SK-MEL-5 (cell line): ENCODE results near the gene CD7. TPM values are rescaled to one million over a fixed set of nuclear protein-coding genes. Genes with fewer than 3 reads are reported as not detected.
"Not testable (repeated sequence)": the region's sequence is repeated elsewhere in the genome, so short reads cannot be mapped to it uniquely, and the experiment has no call there.

Source experiments
- DNase-seq: peaks from one replicate; pipeline ENCODE4 v3.0.0-alpha.2; 2016; ENCODE audit warnings: low read depth, low spot score
- in situ Hi-C: cut with HindIII; loops from 2 replicates; pipeline ENCODE4 v1.10.0; 2016; ENCODE audit warnings: low sequenced_read_pairs, high pct_unique_total_duplicates, low pct_unique_long_range_greater_than_20kb
- polyA plus RNA-seq, 2 experiments: library from polyadenylated mRNA; depleted of rRNA; stranded (reverse); fragments of >200 nt; gene quantifications; 2 replicates each; pipeline ENCODE4 v1.2.3, GENCODE V29; 2015
- total RNA-seq: library from RNA; depleted of rRNA; stranded (reverse); fragments of >200 nt; shearing (Covaris generic); gene quantifications from 2 replicates; pipeline ENCODE4 v1.2.3, GENCODE V29; 2014; rRNA removed

CD7 gene
- total RNA-seq: not detected in 2 replicates
- 0.30 TPM in 1 of 2 replicates, not detected in the other for polyA plus RNA-seq (2015; cell fraction: cytosol; rRNA removed)
- not detected in 2 replicates for polyA plus RNA-seq (2015; cell fraction: nucleus; rRNA removed)

- DNase-seq: no peak
- in situ Hi-C loops: no loop called here
These were observed at the start of gene CD7 for GRCh38 chr17:82317394-82318168. Gene CD7 (minus strand): TSS chr17:82317608. CDS start chr17:82317495, 113 bp downstream.

GRCh38 chr17:82366749-82367148 lies 49.3 kb upstream of the CD7 start:
- in situ Hi-C loops: no loop called here
- no peak for DNase-seq

GRCh38 chr17:82365606-82366295 lies 48.3 kb upstream of the CD7 start:
- in situ Hi-C loops: no loop called here
- DNase-seq: no peak

GRCh38 chr17:82361885-82362633 lies 44.7 kb upstream of the CD7 start:
- in situ Hi-C loops: no loop called here

GRCh38 chr17:82359451-82360074 lies 42.2 kb upstream of the CD7 start:
- in situ Hi-C loops, DNase-seq: not testable (repeated sequence)

More at GRCh38 chr17:82361885-82362633, 44.7 kb upstream of the CD7 start:
- DNase-seq: no peak

GRCh38 chr17:82358465-82359350 lies 41.3 kb upstream of the CD7 start, which contains the start of gene TEX19:
Gene TEX19 (plus strand): TSS chr17:82359247. CDS start chr17:82362151, 2,904 bp downstream.
- DNase-seq: peak; percentile 35
- in situ Hi-C loops: no loop called here

- DNase-seq: no peak
- in situ Hi-C loops: no loop called here
These were observed 40.0 kb upstream of the CD7 start for GRCh38 chr17:82357394-82357793.

GRCh38 chr17:82356845-82357355 lies 39.5 kb upstream of the CD7 start:
- in situ Hi-C loops: no loop called here
- DNase-seq: no peak

- in situ Hi-C loops: no loop called here
- DNase-seq: no peak
These were observed 38.5 kb upstream of the CD7 start for GRCh38 chr17:82355770-82356427.

- in situ Hi-C loops: no loop called here
- no peak for DNase-seq
These were observed 37.4 kb upstream of the CD7 start for GRCh38 chr17:82354804-82355308.

GRCh38 chr17:82353484-82353883 lies 36.1 kb upstream of the CD7 start:
- in situ Hi-C loops: no loop called here
- DNase-seq: no peak

- in situ Hi-C loops: no loop called here
- peak; percentile 92 for DNase-seq
These were observed 34.5 kb upstream of the CD7 start for GRCh38 chr17:82351713-82352488.

GRCh38 chr17:82351254-82351712 lies 33.9 kb upstream of the CD7 start:
- in situ Hi-C loops: no loop called here
- DNase-seq: no peak

- in situ Hi-C loops: no loop called here
- peak; percentile 52 for DNase-seq
These were observed 33.0 kb upstream of the CD7 start for GRCh38 chr17:82350182-82351030.
